Lower lobe of right lung (tissue), 2 donors: ENCODE results near the gene AZU1. TPM values are rescaled to one million over a fixed set of nuclear protein-coding genes. Genes with fewer than 3 reads are reported as not detected.
"Not testable (repeated sequence)": the region's sequence is repeated elsewhere in the genome, so short reads cannot be mapped to it uniquely, and the experiment has no call there.

Experiments used
- ATAC-seq, 2 donors: fragments of 200-7000 bp; cut with Tn5 transposase; one replicate each; pipeline ENCODE4 v1.9.1; 2020 to 2022; ENCODE audit warnings: mild to moderate bottlenecking in 2 of 2, moderate library complexity in 2 of 2
- DNase-seq: peaks from one replicate; pipeline ENCODE4 v3.0.0-alpha.2; 2020
- H3K27ac ChIP-seq: fragments of 200-600 bp; one replicate; pipeline ENCODE4 v1.8.0; 2022
- H3K27me3 ChIP-seq: fragments of 200-600 bp; one replicate; pipeline ENCODE4 v1.8.0; 2022; ENCODE audit warnings: low read depth
- H3K36me3 ChIP-seq: fragments of 200-600 bp; one replicate; pipeline ENCODE4 v1.8.0; 2022; ENCODE audit warnings: mild to moderate bottlenecking
- H3K4me1 ChIP-seq: fragments of 200-600 bp; one replicate; pipeline ENCODE4 v1.8.0; 2022
- H3K4me3 ChIP-seq: fragments of 200-600 bp; one replicate; pipeline ENCODE4 v1.8.0; 2022; ENCODE audit warnings: mild to moderate bottlenecking
- H3K9me3 ChIP-seq: fragments of 200-600 bp; one replicate; pipeline ENCODE4 v1.8.0; 2022
- CTCF ChIP-seq: fragments of 200-600 bp; IDR thresholded peaks from one replicate; pipeline ENCODE4 v1.8.0; 2022; ENCODE audit warnings: antibody characterized with exemption, mild to moderate bottlenecking
- intact Hi-C: fragments of 100-400 bp; cut with DNase I; formaldehyde crosslinking; loops from one replicate; pipeline ENCODE4 v1.11.0; 2022
- total RNA-seq: library from RNA; stranded (reverse); fragmentation: NEBNext Ultra II Directional; extraction: Animal tissue kit (Norgen Biotek cat#: 25700); gene quantifications from one replicate; pipeline ENCODE4 v1.2.1, GENCODE V29; 2021
- donor health status: DM: no; HTN: yes; CAD: no; lungs with severe emphysema.

Gene AZU1
- total RNA-seq, 1 donor from 2014 or later: 1.7 TPM

- Histone ChIP-seq H3K36me3 (no peaks in the 10 kb centered on the region), H3K4me1 (peaks cover 10% of the 10 kb centered on the region), H3K9me3 (no peaks in the 10 kb centered on the region), H3K4me3 (no peak overlapping the region), H3K27ac (no peak overlapping the region), H3K27me3 (peaks cover 56% of the 10 kb centered on the region)
- peak in 1 of 2 donors; percentile 7 for ATAC-seq
- intact Hi-C loops: no loop called here
- no peak for DNase-seq
- no peak for TF ChIP-seq CTCF
These were observed 16.9 kb downstream of the AZU1 start for GRCh38 chr19:844546-844971.

GRCh38 chr19:845707-846521 is 18.3 kb downstream of the AZU1 start:
- ATAC-seq: no peak
- intact Hi-C loops: no loop called here
- no peak overlapping the region for H3K4me3 ChIP-seq
- peaks cover 51% of the 10 kb centered on the region for H3K27me3 ChIP-seq
- H3K4me1 ChIP-seq: peaks cover 19% of the 10 kb centered on the region
- no peaks in the 10 kb centered on the region for H3K9me3 ChIP-seq
- H3K36me3 ChIP-seq: no peaks in the 10 kb centered on the region
- H3K27ac ChIP-seq: no peak overlapping the region
- no peak for TF ChIP-seq CTCF
- DNase-seq: no peak

- Histone ChIP-seq H3K27ac (no peak overlapping the region), H3K36me3 (no peaks in the 10 kb centered on the region), H3K4me1 (peaks cover 26% of the 10 kb centered on the region), H3K9me3 (no peaks in the 10 kb centered on the region), H3K4me3 (no peak overlapping the region), H3K27me3 (peaks cover 53% of the 10 kb centered on the region)
- no peak for DNase-seq
- intact Hi-C loops: no loop called here
- no peak for ATAC-seq
- TF ChIP-seq CTCF: no peak
These were observed 20.8 kb downstream of the AZU1 start for GRCh38 chr19:848386-848921.

- H3K9me3 ChIP-seq, ATAC-seq, DNase-seq, H3K4me3 ChIP-seq, intact Hi-C loops, H3K36me3 ChIP-seq, H3K27ac ChIP-seq: not testable (repeated sequence)
- peaks cover 21% of the 10 kb centered on the region for H3K4me1 ChIP-seq
- H3K27me3 ChIP-seq: peaks cover 48% of the 10 kb centered on the region
These were observed 21.6 kb downstream of the AZU1 start for GRCh38 chr19:849195-849594.

- ATAC-seq (peak; percentile 90 to 92), DNase-seq (peak; percentile 90)
- Histone ChIP-seq H3K27ac (peak overlapping the region; percentile 51), H3K9me3 (no peaks in the 10 kb centered on the region), H3K27me3 (peaks cover 41% of the 10 kb centered on the region), H3K4me1 (peaks cover 21% of the 10 kb centered on the region), H3K4me3 (no peak overlapping the region), H3K36me3 (no peaks in the 10 kb centered on the region)
- no peak for TF ChIP-seq CTCF
- intact Hi-C loops: no loop called here
These were observed 22.8 kb downstream of the AZU1 start for GRCh38 chr19:850221-850978.
